GM18951 (cell line): Measurements from ENCODE around the gene PEPD.
"Not testable (repeated sequence)": the region's sequence is repeated elsewhere in the genome, so short reads cannot be mapped to it uniquely, and the experiment has no call there.

ENCODE experiments used
- POLR2A ChIP-seq: IDR thresholded peaks from 4 replicates; pipeline ENCODE4 v1.6.1; 2011; ENCODE audit warnings: mild to moderate bottlenecking; ENCODE audit not compliant: insufficient read length, insufficient read depth; ENCODE audit errors: extremely low read depth
- in situ Hi-C: fragments of 300-500 bp; cut with MboI; formaldehyde crosslinking; loops from one replicate; pipeline ENCODE4 v1.12.0; 2022; ENCODE audit warnings: low sequenced_read_pairs, mixed read lengths, inconsistent platforms; ENCODE audit not compliant: unreplicated experiment

The PEPD gene

DNA sequence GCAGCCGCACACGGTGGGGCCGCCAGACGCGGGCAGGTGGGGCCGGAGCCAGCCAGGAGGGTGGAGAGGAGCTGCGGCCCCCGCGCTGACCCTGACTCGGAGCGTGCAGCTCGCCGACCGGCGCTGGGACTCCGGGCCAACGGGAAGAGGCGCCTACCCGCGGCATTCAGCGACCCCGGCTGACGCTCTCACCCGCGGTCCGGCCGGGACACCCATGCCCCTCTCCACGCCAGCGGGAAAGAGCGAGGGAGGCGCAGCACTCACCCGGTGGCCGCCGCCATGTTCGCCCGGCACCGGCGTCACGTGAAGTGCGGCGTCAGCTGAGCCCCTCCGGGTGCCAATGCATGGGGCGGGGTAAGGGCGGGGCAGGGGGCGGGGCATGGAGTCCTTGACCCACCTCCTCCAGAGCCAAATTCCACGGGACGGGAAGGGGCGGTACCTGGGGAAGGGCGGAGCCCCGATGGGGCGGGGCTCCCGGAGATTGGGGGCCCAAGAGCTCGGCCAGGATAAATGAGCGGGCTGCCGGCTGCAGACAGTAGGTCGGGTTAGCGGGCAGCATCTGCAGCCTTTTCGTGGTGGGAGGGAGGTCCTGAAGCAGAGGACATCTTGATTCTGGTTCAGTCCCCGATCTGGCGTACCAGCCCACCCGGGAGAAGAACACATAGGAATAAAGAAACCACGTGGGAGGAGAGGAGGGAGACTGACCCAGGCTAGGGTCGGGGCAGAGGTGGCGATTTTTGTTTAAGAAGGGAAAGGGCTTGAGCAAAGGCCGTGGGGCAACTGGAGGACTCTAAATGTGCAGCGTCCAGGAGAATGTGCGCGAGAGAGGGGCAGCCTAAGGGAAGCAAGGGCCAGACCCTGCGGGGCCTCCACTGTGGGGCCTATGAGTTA lies at the start of gene PEPD:
PEPD (minus strand) TSS at position 312 of the 891 bp plus-strand sequence; CDS start at position 281, 31 bp downstream.
- peak; percentile 88 for TF ChIP-seq POLR2A
- in situ Hi-C loops = no loop called here

DNA sequence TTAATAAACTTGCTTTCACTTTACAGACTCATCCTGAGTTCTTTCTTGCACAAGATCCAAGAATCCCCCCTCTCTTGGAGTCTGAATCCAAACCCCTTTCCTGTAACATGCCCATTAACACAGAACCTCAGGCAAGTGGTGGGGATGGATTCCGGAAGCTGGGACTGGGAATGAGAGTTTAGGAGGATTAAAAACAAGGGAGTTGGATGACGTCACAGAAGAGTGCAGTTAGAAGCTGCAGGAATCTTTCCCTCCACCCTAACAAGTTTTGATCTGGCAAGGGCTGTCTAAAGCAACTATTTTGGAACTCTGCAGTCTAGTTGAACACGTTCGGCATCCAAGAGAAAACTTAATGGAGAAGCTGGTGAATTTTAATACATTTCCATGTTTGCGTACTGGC lies 48.2 kb upstream of the PEPD start:
- in situ Hi-C loops = no loop called here
- TF ChIP-seq POLR2A = no peak

DNA sequence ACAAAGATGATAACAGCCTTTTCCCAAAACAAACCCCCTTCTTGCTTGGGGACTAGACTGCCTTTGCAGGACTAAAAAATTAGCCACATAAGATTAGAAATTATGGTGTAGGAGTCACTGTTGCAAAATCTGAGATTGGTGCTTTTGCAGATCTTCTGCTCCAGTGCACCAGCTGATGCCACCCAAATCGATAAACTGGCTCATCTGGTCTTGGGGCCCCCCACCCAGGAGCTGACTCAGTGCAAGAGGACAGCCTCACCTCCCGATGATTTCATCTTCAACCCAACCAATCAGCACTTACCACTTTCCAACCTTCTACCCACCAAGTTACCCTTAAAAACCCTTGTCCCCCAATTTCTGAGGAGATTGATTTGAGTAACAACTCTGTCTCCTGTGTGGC lies 47.1 kb upstream of the PEPD start:
- no peak for TF ChIP-seq POLR2A
- in situ Hi-C loops = no loop called here

DNA sequence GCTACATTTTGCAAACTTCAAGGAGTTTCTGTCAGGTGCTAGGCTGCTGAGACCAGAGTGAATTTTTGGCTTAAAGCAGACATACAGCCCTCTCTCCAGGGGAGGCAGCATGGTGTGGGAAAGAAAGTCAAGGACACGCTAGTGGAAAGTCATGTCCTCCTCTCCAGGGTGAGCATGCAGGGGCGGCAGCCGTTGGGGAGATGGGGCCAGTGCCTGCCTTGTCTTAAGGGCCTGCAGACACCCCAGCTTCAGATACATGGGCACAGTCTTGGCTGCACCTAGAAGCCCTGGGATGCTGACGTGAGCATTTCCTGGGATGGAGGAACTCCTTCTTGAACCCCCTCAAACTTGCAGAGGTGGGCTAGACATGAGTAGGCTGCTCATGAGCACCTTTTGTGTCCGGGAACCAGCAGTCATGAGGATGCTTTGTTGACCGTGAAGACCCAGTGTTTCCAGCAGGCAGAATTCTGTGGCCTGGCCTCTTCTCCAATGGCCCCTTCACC lies 43.3 kb upstream of the PEPD start:
- in situ Hi-C loops = no loop called here
- TF ChIP-seq POLR2A = no peak

DNA sequence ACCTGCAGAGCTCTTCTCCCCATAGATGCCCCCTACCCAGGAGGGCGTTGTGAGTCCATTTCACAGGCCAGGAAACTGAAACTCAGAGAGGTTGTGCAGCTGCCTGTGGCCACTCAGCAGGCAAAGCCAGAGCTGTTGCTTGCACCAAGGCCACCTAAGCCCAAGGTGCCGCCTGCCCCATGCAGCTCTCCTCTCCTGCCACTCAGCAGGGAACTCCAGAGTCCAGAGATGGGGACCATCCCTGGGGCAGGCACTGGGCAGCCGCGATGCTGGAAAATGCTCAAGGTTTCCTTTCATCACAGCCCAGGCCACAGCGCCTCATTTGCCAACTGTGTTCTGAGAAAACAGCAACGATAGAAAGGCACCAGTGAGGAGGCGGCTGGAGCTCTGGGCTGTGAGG lies 41.0 kb upstream of the PEPD start:
- in situ Hi-C loops = no loop called here
- TF ChIP-seq POLR2A = no peak

DNA sequence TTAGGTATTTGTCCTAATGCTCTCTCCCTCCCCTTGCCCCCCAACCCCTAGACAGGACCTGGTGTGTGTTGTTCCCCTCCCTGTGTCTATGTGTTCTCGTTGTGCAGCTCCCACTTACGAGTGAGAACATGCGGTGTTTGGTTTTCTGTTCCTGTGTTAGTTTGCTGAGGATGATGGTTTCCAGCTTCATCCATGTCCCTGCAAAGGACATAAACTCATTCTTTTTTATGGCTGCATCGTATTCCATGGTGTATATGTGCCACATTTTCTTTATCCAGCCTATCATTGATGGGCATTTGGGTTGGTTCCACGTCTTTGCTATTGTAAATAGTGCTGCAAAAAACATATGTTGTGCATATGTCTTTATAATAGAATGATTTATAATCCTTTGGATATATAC lies 40.1 kb upstream of the PEPD start:
- in situ Hi-C loops = not testable (repeated sequence)

DNA sequence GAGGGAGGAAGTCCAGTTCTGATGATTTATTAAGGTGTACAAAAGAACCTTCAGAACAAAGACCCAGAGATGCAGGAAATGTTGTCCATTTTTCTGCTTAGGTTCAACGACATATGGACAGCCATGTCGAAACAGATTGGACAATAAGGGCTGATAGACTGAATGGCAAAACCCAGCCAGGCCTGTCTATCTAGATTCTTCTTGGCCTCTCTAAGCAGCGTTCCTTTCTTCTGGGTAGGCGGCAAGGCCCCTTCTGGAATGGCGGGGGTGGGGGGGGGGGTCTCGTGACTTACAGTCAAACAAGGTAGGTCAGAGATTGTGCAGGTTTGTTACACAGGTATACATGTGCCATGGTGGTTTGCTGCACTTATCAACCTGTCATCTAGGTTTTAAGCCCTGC lies 39.7 kb upstream of the PEPD start:
- in situ Hi-C loops = no loop called here
- TF ChIP-seq POLR2A = no peak

DNA sequence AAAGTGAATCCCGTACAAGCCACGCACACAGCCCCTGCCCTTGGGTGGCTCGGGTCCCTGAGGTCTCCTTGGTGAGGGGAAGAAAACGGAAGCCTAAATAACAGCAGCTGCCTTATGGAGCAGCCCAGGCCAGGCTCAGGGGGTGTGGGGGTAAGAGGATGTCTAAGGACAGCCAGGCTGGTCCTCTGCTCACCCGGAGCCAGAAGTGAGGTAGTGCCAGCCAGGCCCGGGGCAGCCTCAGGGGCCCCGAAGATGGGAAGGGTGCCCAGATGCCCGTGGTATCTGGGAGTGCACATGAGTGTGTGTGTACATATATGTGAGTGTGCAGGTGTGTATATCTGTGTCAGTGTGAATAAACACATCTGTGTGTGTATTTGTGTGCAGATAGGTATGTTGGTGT lies 38.4 kb upstream of the PEPD start:
- in situ Hi-C loops = no loop called here
- no peak for TF ChIP-seq POLR2A

DNA sequence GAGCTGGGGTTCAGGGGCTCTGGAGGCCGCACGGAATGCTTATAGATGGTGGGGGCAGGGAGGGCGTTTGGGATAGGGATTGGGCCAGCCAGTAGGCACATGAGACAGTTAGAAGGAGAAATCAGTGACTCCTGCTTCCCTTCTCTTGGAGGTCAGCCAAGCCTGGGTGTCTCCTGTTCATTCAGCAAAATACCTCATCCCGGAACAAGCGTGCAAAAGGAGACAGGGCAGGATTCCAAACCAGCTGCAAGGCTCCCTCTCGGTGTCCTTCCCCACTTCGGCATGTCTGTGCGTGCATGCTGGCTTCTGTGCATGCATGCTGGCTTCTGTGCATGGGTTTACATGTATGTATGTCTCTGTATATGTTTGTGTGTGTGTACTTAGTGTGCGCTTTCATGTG lies 37.3 kb upstream of the PEPD start:
- in situ Hi-C loops = no loop called here
- TF ChIP-seq POLR2A = no peak

DNA sequence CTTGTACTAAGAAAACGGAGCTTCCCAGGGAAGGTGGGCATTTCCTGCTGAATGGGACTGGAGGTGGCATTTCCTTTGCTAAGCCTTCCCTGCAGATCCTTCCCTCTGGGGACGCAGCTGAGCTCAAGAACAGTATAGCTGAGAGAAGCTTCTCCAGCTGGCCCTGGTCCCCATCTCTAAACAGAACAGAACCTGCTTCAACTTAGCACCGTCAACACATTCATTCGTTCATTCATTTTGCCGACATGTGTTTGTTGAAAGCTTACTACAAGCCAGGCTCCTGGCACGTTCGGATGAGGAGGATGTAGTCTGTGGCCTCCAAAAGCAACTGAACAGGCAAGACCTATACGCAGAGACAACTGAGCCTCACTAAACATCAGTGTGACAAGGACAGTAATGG lies 36.6 kb upstream of the PEPD start:
- in situ Hi-C loops = no loop called here
- no peak for TF ChIP-seq POLR2A

DNA sequence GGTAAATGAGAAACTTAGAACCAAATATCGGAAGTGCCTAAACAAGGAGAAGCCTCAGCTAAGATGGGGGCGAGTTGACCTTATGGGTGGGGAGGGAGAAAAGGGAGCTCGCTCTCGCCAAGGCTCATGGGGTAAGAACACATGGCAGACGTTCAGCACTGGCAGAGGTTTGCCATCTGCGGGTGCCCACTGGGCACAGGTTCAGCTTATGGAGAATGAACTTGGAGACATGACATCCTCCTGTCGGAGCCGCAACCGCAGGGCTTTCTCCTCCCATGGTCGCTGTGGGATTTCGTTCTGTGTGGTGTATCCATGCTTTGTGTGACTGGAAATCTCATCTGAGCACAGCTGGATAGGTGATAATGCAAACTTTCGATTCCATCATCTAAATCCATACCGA lies 36.1 kb upstream of the PEPD start:
- in situ Hi-C loops = no loop called here
- TF ChIP-seq POLR2A = no peak

DNA sequence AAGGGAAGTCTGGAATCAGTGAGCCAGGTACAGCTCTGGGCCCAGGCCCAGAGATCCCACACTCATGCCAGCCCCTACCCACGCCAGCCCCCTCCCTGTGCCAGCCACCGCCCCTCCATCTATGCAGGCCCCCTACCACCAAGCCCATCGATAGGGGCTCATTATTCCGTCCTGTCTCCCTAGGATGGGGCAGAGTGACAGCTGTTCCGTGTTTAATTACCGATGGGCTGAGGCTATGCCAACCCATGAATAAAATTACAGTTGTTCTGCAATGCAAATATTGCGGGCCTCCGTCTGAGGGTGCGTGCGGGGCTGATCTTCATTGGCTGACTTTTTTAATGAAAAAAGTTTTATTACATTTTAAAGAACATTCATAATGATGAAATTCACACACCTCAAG lies 35.6 kb upstream of the PEPD start:
- no peak for TF ChIP-seq POLR2A
- in situ Hi-C loops = no loop called here

DNA sequence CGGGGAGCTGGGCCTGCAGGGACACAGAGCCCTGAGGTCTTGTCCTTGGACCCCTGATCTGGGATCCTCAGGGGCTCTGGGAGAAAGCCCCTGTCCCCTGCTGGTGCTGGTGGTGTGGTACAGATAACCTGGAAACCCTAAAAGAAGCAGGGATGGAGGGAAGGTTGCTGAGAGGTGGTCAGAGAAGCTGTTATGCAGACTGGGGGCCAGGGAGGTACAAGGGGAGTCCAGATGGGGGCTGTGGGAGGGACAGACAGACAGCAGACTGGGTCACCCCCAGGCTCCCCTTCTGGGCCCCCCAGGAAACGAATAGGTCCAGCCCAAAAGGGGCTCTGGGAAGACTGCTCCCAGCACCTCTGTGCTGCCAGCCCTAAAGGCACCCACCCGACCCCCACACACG lies 34.7 kb upstream of the PEPD start:
- in situ Hi-C loops = no loop called here
- no peak for TF ChIP-seq POLR2A

DNA sequence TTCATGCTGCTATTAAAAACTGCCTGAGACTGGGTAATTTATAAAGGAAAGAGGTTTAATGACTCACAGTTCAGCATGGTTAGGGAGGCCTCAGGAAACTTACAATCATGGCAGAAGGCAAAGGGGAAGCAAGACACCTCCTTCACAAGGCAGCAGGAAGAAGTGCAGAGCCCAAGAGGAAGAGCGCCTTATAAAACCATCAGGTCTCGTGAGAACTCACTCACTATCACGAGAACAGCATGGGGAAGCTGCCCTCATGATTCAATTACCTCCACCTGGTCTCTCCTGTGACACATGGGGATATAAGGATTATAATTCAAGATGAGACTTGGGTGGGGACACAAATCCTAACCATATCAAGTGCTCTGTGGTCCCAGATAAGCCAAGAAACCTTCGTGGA lies 34.1 kb upstream of the PEPD start:
- in situ Hi-C loops = not testable (repeated sequence)
